GOT3 (cell line): ENCODE measurements around the gene INHA.

Experiments used
- DNase-seq: peaks from one replicate; lab custom pipeline; 2025; ENCODE audit warnings: mixed read lengths; lab: John Stamatoyannopoulos, UW

The INHA gene

DNA sequence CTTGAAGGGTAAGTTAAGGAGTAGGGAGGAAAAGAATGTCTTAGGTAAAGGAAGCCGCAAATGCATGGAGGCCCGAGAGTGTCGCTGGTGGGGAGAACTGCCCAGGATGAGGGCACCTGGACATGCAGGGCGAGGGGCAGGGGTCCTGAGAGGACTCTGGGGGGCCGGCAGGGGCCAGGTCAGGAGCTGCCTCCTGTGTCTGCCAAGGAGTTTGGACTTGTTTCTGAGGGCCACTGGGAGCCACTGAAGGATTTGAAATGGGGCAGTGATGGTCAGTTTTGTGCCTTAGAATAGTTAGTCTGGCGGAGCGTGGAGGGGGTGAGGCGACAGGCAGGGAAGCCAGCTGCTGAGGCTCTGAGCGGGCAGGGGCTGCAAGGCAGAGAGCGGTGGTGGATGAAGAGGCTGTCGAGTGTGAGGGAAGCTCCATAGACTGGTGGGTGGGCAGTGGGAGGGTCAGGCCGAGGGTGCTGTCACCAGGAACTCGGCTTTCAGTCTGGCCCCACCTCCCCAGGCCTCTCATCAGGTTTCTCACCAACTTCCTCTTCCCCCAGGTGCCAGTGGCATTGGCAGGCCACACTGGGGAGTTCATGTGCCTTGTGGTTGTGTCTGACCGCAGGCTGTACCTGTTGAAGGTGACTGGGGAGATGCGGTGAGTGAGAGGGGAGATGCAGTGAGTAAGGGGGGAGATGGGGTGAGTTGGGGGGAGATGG, 40.6 kb downstream of the INHA start:
- no peak for DNase-seq

DNA sequence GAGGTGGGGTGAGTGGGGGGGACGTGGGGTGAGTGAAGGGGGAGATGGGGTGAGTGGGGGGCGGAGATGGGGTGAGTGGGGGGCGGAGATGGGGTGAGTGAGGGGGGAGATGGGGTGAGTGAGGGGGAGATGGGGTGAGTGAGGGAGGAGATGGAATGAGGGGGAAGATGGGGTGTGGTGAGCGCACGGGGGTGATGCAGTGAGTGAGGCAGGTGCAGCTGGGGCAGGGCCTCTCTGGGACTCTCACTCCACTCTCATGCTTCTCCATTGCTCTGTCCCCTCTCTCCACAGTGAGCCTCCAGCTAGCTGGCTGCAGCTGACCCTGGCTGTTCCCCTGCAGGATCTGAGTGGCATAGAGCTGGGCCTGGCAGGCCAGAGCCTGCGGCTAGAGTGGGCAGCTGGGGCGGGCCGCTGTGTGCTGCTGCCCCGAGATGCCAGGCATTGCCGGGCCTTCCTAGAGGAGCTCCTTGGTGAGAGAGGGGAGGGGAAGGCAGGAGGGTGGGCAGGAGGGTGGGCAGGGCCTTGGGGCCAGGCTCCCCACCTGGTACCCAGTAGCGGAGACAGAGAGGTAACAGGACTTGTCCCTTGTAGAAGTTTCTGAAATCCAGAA, 41.5 kb downstream of the INHA start:
- DNase-seq = no peak

DNA sequence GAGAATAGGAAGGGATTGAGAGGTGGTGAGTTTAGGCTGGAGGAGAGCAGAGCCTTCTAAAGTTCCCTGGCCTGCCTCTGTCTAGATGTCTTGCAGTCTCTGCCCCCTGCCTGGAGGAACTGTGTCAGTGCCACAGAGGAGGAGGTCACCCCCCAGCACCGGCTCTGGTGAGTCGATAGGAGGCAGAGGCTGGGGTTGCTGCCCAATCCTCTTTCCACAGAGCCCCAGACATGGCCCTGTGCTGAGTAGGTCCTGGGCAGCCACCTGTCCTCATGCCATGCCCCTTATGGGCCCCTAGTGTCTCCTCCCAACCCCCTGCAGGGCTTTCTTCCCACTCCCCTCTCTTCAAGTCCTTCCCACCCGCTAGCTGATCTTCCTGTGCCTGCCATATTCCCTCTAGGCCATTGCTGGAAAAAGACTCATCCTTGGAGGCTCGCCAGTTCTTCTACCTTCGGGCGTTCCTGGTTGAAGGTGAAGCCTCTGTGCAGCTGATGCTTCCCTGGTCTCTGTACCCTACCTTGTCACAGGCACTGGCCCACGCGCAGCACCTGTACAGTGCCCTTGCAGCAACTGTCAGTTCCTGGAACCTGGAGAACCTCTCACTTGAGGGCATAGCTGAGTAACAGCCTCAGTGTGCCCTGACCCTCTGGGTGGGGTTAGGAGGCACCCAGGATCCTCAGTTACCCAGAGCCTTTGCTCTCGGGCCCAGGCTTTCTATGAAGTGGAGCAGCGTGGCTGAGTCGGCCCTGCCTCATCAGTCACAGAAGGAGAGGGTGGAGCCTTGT, 42.2 kb downstream of the INHA start:
- DNase-seq = no peak

DNA sequence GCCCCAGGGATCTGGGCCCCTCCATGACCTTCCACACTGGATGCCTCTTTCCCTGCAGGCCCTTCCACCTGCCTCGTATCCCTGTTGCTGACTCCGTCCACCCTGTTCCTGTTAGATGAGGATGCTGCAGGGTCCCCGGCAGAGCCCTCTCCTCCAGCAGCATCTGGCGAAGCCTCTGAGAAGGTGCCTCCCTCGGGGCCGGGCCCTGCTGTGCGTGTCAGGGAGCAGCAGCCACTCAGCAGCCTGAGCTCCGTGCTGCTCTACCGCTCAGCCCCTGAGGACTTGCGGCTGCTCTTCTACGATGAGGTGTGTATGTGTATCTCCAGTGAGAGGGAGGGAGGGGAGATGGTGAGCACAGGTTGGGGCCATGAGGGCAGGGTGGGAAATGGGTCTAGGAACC, 42.9 kb downstream of the INHA start:
- no peak for DNase-seq

DNA sequence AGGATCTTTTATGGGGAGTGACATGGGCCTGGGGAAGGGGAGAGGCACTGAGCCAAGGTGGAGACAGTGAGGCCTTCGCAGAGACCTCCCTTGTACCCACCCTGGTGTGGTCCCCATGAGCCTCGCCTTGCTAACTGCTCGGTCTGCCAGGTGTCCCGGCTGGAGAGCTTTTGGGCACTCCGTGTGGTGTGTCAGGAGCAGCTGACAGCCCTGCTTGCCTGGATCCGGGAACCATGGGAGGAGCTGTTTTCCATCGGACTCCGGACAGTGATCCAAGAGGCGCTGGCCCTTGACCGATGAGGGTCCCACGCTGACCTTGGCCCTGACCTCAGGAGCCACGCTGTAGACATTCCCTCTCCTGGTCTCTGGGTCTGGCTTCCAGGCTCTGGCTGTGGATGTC, 43.8 kb downstream of the INHA start:
- no peak for DNase-seq

DNA sequence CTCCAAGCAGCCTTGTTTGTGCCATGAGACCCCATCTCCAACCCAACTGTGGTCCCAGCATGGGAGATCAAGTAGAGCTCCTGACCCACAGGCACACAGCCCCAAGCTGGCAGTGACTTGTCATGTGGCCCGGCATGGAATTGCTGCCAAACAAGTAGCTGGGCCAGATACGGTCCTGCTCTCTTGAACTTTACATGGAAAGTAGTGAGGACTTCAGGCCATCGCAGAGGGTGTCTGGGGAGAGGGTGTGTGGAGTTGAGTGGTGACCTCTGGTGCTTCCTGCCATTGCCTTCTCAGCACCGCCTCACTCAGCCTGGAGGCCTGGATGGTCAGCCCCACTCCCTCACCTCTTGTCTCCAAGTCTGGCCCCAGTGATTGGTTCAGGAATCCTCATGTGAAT, 44.4 kb downstream of the INHA start:
- DNase-seq = no peak

DNA sequence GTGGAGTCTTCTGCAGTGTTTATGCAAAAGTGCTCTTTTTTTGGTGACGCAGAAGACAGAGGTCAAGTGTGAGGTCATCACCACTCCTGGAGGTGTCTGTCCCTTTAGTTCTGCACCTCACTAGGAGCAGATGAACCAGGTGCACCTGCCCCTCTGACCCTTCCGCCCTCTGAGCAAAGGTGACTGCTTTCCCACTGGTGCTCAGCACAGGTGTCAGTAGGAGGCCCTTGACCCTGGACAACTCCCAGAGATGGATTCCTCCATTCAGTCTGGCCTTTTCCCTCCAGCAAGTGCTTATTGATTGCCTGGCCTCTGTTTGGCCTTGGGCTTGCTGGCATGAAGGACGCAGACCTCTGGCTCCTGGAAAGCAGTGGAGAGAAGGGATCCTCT, 46.6 kb downstream of the INHA start:
- DNase-seq = no peak

DNA sequence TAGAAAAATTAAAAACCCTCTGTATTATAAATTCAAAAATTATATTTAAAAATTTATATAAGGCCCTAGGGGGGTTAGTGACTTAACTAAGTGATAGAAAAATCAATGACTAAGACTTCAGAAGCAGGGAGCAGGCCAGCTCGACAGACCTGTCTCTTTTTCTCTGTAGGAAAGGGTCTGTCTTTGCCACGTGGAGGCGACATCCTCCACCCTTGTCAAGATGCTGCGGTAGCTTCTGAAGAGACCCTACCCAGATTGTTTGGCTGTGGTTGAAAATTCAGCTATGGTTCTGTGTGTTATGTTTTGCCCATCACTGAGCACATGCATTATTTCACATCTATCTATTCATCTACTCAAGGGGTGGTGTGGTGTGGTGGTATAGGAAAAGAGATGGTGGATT, 47.1 kb downstream of the INHA start:
- DNase-seq = no peak

DNA sequence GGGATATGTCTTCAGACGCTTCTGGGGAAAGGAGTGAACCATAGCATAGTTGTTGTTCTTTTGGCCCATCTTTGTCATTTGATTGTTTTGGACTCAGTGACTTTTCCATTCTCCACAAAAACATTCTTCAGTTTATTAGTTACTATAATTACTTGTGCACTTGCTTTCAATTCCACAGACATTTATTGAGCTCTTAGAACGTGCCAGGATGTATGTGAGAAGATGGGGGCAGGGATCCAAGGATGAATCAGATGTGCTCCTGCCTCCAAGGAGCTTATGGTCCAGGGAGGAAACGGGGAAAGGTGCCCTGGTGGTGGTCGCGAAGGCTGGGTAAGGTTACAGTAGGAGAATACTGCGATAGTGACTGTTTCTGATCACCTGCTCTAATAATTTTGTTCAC, 48.4 kb downstream of the INHA start:
- no peak for DNase-seq

DNA sequence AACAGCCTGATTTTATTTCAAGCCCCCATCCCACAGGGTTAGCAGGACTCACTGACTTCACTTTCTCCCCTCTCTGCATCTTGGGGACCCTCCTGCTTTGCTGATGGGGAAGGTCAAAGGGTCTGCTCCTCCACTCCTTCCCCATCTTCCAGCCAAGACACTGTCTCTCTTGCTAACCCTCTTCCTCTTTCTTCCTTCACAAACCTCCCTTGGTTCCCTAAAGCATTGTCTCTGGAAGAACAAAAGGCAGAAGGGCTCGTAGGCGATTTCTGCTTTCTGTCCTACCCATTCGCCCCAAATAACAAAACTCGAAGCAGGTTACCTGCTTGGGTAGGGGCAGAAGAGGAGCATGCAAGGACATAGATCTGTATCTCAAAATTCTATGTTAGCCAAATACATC, 49.8 kb downstream of the INHA start:
- no peak for DNase-seq

DNA sequence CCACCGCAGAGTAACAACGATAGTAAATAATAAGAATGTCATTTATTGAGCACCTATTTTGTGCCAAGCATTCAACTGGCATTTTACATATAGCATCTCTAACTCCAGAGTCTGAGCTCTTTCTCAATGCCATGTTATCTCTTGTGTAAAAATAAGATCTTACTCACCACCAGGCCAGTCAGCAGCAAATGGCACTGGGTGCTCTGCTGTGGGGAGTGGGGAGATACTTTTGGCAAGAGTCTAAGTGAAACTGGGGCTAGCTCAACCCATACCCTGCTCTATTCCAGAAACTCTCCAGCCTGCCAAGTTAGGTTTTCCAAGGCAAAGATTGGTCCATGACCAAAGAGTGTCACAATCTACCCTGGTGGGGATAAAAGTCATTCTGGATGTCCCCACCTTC, 50.4 kb downstream of the INHA start:
- DNase-seq = no peak

DNA sequence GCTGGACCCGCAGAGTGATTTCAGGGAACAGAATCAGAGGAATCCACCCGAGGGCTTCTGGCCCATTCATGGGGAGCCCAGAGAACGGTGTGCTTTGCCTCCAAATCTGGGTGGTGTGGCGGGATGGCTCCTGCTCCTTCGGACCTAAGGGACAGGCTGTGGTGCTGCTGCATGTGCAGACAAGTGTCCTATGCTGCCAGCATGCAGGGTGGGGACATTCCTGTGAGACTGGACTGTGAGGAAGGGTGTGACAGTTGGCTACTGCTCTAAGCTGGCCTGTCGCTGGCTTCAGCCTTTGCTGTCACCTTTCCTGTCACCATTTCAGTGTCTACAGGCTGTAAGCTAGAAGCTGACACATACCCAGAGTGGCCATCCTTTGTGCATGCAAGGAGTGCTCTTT, 52.5 kb downstream of the INHA start:
- DNase-seq = no peak

DNA sequence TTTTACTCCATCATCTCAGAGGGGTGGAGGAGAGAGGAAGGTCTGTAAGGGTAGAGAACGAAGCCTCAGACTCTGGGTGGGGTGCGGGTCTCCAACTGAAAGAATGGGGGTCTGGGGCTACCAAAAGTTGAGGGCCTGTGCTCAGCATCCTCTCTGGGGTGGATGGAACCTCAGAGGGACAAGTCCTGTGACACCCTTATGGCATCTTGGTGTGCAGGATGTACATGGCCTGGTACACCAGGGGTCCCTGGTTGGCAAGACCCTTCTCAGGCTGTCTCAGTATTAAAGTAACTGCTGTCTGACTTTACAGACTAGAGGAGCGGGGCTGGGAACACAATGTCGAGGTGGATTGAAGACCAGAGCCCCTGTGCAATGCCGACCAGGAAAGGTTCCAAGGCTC, 53.1 kb downstream of the INHA start:
- no peak for DNase-seq
